Body of pancreas (tissue), 4 donors: ENCODE data around the gene BCL6B.

Source experiments
- POLR2A ChIP-seq, 3 donors: fragments of 450-650 bp; IDR thresholded peaks; one replicate each; pipeline ENCODE4 v1.6.1; 2016; ENCODE audit warnings: antibody characterized with exemption in 3 of 3, mild to moderate bottlenecking in 2 of 3
- TF ChIP-seq, protein P1 (sequence below), 7 experiments: fragments of 450-650 bp in 4 of 7; fragments of 200-600 bp in 3 of 7; sonication (generic) in 3 of 7; IDR thresholded peaks; one replicate each; pipeline ENCODE4 v1.5.1; 2016 to 2019; ENCODE audit warnings: antibody characterized with exemption in 7 of 7

DNA sequence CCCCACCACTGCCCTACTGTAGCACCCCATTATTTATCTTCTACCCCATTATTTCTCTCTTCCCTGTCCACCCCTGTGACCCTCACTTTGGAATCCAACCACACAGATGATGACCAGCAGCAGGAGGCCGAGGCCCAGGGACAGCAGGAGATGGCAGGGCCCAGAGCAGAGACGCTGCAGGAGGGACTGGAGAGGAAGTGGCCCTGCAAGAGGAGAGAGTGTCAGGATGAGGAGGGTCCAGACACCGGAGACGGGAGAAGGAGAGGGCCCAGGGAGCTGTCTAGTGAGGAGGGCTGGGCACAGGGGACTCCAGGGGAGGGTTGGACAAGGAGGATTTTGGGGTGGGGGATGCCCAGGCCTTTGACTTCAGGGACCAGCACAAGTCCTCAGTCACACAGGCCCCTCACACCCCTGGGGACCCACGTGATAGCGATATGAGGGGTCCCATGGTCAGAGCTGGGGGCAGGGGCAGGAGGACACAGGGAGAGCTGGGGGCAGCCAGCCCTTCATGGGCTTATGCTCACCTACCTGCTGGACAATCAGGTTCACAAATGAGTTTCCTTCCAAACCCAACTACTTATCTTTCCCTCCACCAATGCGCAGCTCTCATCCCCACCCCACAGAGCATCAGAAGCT is 55.2 kb downstream of the BCL6B start:
- TF ChIP-seq, protein P1, sequence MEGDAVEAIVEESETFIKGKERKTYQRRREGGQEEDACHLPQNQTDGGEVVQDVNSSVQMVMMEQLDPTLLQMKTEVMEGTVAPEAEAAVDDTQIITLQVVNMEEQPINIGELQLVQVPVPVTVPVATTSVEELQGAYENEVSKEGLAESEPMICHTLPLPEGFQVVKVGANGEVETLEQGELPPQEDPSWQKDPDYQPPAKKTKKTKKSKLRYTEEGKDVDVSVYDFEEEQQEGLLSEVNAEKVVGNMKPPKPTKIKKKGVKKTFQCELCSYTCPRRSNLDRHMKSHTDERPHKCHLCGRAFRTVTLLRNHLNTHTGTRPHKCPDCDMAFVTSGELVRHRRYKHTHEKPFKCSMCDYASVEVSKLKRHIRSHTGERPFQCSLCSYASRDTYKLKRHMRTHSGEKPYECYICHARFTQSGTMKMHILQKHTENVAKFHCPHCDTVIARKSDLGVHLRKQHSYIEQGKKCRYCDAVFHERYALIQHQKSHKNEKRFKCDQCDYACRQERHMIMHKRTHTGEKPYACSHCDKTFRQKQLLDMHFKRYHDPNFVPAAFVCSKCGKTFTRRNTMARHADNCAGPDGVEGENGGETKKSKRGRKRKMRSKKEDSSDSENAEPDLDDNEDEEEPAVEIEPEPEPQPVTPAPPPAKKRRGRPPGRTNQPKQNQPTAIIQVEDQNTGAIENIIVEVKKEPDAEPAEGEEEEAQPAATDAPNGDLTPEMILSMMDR (IDR thresholded peaks at IDR 0.05), result no peak
- no peak for TF ChIP-seq POLR2A (IDR thresholded peaks at IDR 0.05)
